HCT116 (cell line): Measurements from ENCODE around the gene MYCN. TPM values are rescaled to one million over a fixed set of nuclear protein-coding genes. Genes with fewer than 3 reads are reported as not detected.

ENCODE experiments used
- ATAC-seq: fragments of 200-7000 bp; cut with Tn5 transposase; 2 replicates; pipeline ENCODE4 v1.9.1; 2020; ENCODE audit warnings: mild to moderate bottlenecking, moderate library complexity
- BruUV-seq: library from RNA; stranded (reverse); fragments of 400-500 nt; replicated peaks from 2 replicates; lab custom pipeline; 2021; lab: Mats Ljungman, UMichigan
- CTCF ChIA-PET: fragments of 300-600 bp; sonication (Branson Sonifier 250); formaldehyde crosslinking; loops from one replicate; lab custom pipeline; 2021; ENCODE audit warnings: antibody characterized with exemption; lab: Charles Lee
- POLR2A ChIA-PET: fragments of 300-600, 350-600 bp; sonication (Branson Sonifier 250); formaldehyde crosslinking; loops from one replicate; lab custom pipeline; 2021; ENCODE audit warnings: antibody characterized with exemption; lab: Charles Lee
- RAD21 ChIA-PET, 2 experiments: fragments of 300-600 bp; sonication (Branson Sonifier 250); formaldehyde crosslinking; loops; one replicate each; lab custom pipeline; 2023; ENCODE audit warnings: low total read pairs in 2 of 2; ENCODE audit not compliant: uncharacterized antibody in 2 of 2, unreplicated experiment in 2 of 2, low non-redundant PET in 1 of 2; lab: Charles Lee
- DNase-seq: peaks from one replicate; pipeline ENCODE4 v3.0.0-alpha.2; 2010; ENCODE audit warnings: low read depth, low spot score
- H2AFZ ChIP-seq: fragments of 200-600 bp; shearing (Covaris generic), sonication (generic); 2 replicates; pipeline ENCODE4 v1.6.1; 2017; ENCODE audit warnings: low read depth, mixed run types, mixed read lengths, antibody characterized with exemption, low read length; ENCODE audit not compliant: poor library complexity, severe bottlenecking
- H3K27ac ChIP-seq: 2 replicates; pipeline ENCODE4 v1.5.1; 2012; ENCODE audit warnings: low read depth, low read length
- H3K27me3 ChIP-seq: fragments of 200-600 bp; sonication (generic); 2 replicates; pipeline ENCODE4 v1.6.1; 2016; ENCODE audit warnings: mixed run types, low read length, mixed read lengths; ENCODE audit not compliant: insufficient read depth
- H3K36me3 ChIP-seq, 2 experiments: fragments of 200-500 bp in 1 of 2; fragments of 200-600 bp in 1 of 2; sonication (Bioruptor generic) in 1 of 2; sonication (generic) in 1 of 2; 2 replicates each; pipeline versions ENCODE4 v1.5.1 to v1.6.1; 2014 to 2016; ENCODE audit warnings: low read length in 2 of 2, inconsistent platforms in 1 of 2, mixed read lengths in 1 of 2, mixed run types in 1 of 2; ENCODE audit not compliant: insufficient read depth in 2 of 2, control insufficient read depth in 1 of 2
- H3K4me1 ChIP-seq, 2 experiments: fragments of 200-600 bp in 1 of 2; sonication (generic) in 1 of 2; 2 replicates each; pipeline versions ENCODE4 v1.5.1 to v1.6.1; 2012 to 2017; ENCODE audit warnings: low read length in 2 of 2, inconsistent platforms in 1 of 2, mild to moderate bottlenecking in 1 of 2, mixed read lengths in 1 of 2, mixed run types in 1 of 2, moderate library complexity in 1 of 2; ENCODE audit not compliant: insufficient read depth in 2 of 2, control insufficient read depth in 1 of 2
- H3K4me2 ChIP-seq: fragments of 200-600 bp; sonication (generic); 2 replicates; pipeline ENCODE4 v1.6.1; 2017; ENCODE audit warnings: mixed run types, low read length, mixed read lengths
- H3K4me3 ChIP-seq, 2 experiments: fragments of 200-600 bp in 1 of 2; sonication (generic) in 1 of 2; replicated peaks in 1 of 2; 2 replicates each; pipeline ENCODE4 v1.5.1; 2011 to 2016; ENCODE audit warnings: low read length in 2 of 2, control low read depth in 1 of 2, low read depth in 1 of 2, mild to moderate bottlenecking in 1 of 2, mixed read lengths in 1 of 2, mixed run types in 1 of 2
- H3K79me2 ChIP-seq: fragments of 200-600 bp; sonication (generic); 2 replicates; pipeline ENCODE4 v1.6.1; 2017; ENCODE audit warnings: mild to moderate bottlenecking, mixed run types, low read length, moderate library complexity, mixed read lengths; ENCODE audit not compliant: insufficient read depth
- H3K9ac ChIP-seq: fragments of 200-600 bp; sonication (generic); 2 replicates; pipeline ENCODE4 v1.6.1; 2016; ENCODE audit warnings: low read length, mixed read lengths
- H3K9me2 ChIP-seq: fragments of 200-600 bp; sonication (generic), shearing (Covaris generic); 2 replicates; pipeline ENCODE4 v1.6.1; 2017; ENCODE audit warnings: mixed run types, mild to moderate bottlenecking, moderate library complexity; ENCODE audit not compliant: insufficient read depth
- H3K9me3 ChIP-seq, 2 experiments: fragments of 200-500 bp in 1 of 2; fragments of 200-600 bp in 1 of 2; sonication (Bioruptor generic) in 1 of 2; sonication (generic) in 1 of 2; 2 replicates each; pipeline ENCODE4 v1.6.1; 2014 to 2017; ENCODE audit warnings: low read length in 2 of 2, mixed read lengths in 2 of 2, inconsistent platforms in 1 of 2, low read depth in 1 of 2, mild to moderate bottlenecking in 1 of 2, mixed run types in 1 of 2, moderate library complexity in 1 of 2; ENCODE audit not compliant: control insufficient read depth in 1 of 2, insufficient read depth in 1 of 2
- H4K20me1 ChIP-seq: fragments of 200-600 bp; sonication (generic), shearing (Covaris generic); 2 replicates; pipeline ENCODE4 v1.6.1; 2017; ENCODE audit warnings: mixed run types, mild to moderate bottlenecking, moderate library complexity; ENCODE audit not compliant: insufficient read depth
- ATF3 ChIP-seq: IDR thresholded peaks from 2 replicates; pipeline ENCODE4 v1.6.1; 2012
- CBX3 ChIP-seq: IDR thresholded peaks from 2 replicates; pipeline ENCODE4 v1.6.1; 2012; ENCODE audit warnings: low read depth
- CEBPB ChIP-seq: IDR thresholded peaks from 2 replicates; pipeline ENCODE4 v1.6.1; 2012; ENCODE audit warnings: low read depth
- EGR1 ChIP-seq: IDR thresholded peaks from 2 replicates; pipeline ENCODE4 v1.6.1; 2012; ENCODE audit warnings: low read depth
- ELF1 ChIP-seq: IDR thresholded peaks from 2 replicates; pipeline ENCODE4 v1.6.1; 2012; ENCODE audit warnings: low read depth, borderline replicate concordance
- EZH2 ChIP-seq: fragments of 200-600 bp; sonication (generic); IDR thresholded peaks from 2 replicates; pipeline ENCODE4 v1.6.1; 2017; ENCODE audit warnings: antibody characterized with exemption, mixed run types
- MAX ChIP-seq: IDR thresholded peaks from 2 replicates; pipeline ENCODE4 v1.6.1; 2012
- POLR2AphosphoS5 ChIP-seq: IDR thresholded peaks from 2 replicates; pipeline ENCODE4 v1.6.1; 2011; ENCODE audit warnings: mild to moderate bottlenecking, low read depth, low read length, moderate library complexity
- SP1 ChIP-seq: IDR thresholded peaks from 2 replicates; pipeline ENCODE4 v1.6.1; 2012; ENCODE audit warnings: low read depth
- SRF ChIP-seq: IDR thresholded peaks from 2 replicates; pipeline ENCODE4 v1.6.1; 2012; ENCODE audit warnings: low read depth
- TCF7L2 ChIP-seq: IDR thresholded peaks from 2 replicates; pipeline ENCODE4 v1.7.0; 2011; ENCODE audit warnings: borderline replicate concordance, inconsistent platforms; ENCODE audit not compliant: insufficient read depth, insufficient read length; ENCODE audit errors: extremely low read depth
- YY1 ChIP-seq: IDR thresholded peaks from 2 replicates; pipeline ENCODE4 v1.6.1; 2011; ENCODE audit warnings: low read length, low read depth, moderate library complexity, mild to moderate bottlenecking; ENCODE audit not compliant: insufficient replicate concordance; ENCODE audit errors: extremely low read depth
- ZFX ChIP-seq: fragments of 450-650 bp; IDR thresholded peaks from 2 replicates; pipeline ENCODE4 v1.6.1; 2017
- intact Hi-C: fragments of 100-400 bp; cut with micrococcal nuclease; formaldehyde crosslinking; loops from 2 replicates; pipeline ENCODE4 v1.10.0; 2022
- total RNA-seq: library from RNA; stranded (reverse); gene quantifications from one replicate; pipeline ENCODE4 v1.2.1, GENCODE V29; 2021; ENCODE audit not compliant: unreplicated experiment

MYCN gene
- total RNA-seq, 1 experiment from 2014 or later = not detected

GRCh38 chr2:15941871-15942710, 1.7 kb downstream of the MYCN start:
- Histone ChIP-seq H2AFZ (no peak overlapping the region), H3K27me3 (peaks cover 15% of the 10 kb centered on the region; the same call in 1 of the 2 replicates), H4K20me1 (no peaks in the 10 kb centered on the region), H3K27ac (no peak overlapping the region), H3K79me2 (no peaks in the 10 kb centered on the region), H3K4me3 (no peak overlapping the region), H3K36me3 (no peaks in the 10 kb centered on the region), H3K9ac (no peak overlapping the region), H3K9me2 (no peaks in the 10 kb centered on the region), H3K9me3 (no peaks in the 10 kb centered on the region)
- no peak for ATAC-seq
- RAD21 ChIA-PET = no interaction called here
- CTCF ChIA-PET = no interaction called here
- intact Hi-C loops = no loop called here
- no peak for DNase-seq
- TF ChIP-seq SP1 = no peak
- TF ChIP-seq EZH2 = no peak
- no peak for TF ChIP-seq SRF
- no peak for TF ChIP-seq YY1
- no peak for TF ChIP-seq CBX3
- TF ChIP-seq ZFX = no peak
- TF ChIP-seq CEBPB = no peak
- TF ChIP-seq ELF1 = no peak
- TF ChIP-seq EGR1 = no peak
- TF ChIP-seq POLR2AphosphoS5 = no peak
- TF ChIP-seq ATF3 = no peak
- no peak for TF ChIP-seq TCF7L2
- TF ChIP-seq MAX = no peak
- TF ChIP-seq, all 23 proteins: peak for 0
- POLR2A ChIA-PET = no interaction called here
- peaks cover 0 to 9% of the 10 kb centered on the region in 2 experiments; a peak in 3 of 4 replicates for H3K4me1 ChIP-seq
- BruUV-seq = no TSS peak
- H3K4me2 ChIP-seq = no peak overlapping the region
